ENCODE measurements around the gene CHST4. TPM values are rescaled to one million over a fixed set of nuclear protein-coding genes. Genes with fewer than 3 reads are reported as not detected.

CHST4 gene
- total RNA-seq, 4 donors from 2014 or later: not detected

DNA sequence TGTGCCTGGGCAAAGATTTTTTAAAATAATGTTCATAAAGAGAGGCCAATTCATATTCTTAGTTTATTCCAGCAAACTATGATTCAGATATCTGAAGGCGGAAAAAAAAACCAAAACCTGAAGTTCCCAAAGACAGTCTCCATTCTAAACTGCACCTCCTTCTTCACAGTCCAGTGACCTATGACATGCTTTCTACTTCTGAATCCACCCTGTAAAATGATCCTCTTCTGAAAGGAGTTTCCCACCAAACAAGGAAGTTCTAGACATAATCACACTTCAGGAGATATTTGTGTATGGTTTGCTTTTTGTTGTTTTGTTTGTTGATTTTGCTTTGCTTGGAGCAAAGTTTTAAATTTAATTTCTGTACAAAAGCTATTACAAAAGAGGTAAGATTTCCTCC lies 12.9 kb upstream of the CHST4 start:
- TF ChIP-seq POLR2A (IDR thresholded peaks at IDR 0.05): no peak
- in situ Hi-C loops (cut with MboI; ENCODE audit: low sequenced_read_pairs in 4 of 4): loop anchor here in 1 of 4 donors (25.0 kb wide), 1 partner anchor 99 kb away; no protein-coding TSS in a partner anchor

DNA sequence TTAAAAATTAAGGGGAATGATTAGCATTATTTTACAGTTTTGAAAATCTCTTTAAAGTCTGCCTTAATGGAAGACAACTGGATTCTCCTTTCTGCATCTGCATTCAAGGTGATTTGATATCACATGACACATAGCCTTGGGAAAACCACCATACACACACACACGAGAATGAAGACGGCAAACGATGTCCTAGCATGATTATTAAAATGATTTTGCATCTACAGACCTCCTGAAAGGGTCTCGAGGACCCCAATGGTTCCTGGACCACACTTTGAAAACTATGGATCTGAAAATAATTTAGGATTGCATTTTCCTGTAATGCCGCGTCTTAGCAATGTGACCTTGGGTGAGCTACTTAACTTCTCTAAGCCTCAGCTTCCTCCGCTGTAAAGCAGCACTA lies 11.8 kb upstream of the CHST4 start:
- in situ Hi-C loops (cut with MboI; ENCODE audit: low sequenced_read_pairs in 4 of 4) (loop anchor here in 1 of 4 donors (25.0 kb wide), 1 partner anchor 98 kb away; no protein-coding TSS in a partner anchor), intact Hi-C loops (cut with DNase I; ENCODE audit: low total_unique reads) (no loop called here)
- Histone ChIP-seq H3K27me3 (no peaks in the 10 kb centered on the region), H3K9me3 (no peaks in the 10 kb centered on the region), H3K36me3 (no peaks in the 10 kb centered on the region), H3K4me3 (no peak overlapping the region), H3K27ac (no peak overlapping the region), H3K4me1 (no peaks in the 10 kb centered on the region)
- DNase-seq (no peak), ATAC-seq (no peak)
- TF ChIP-seq, protein P1, sequence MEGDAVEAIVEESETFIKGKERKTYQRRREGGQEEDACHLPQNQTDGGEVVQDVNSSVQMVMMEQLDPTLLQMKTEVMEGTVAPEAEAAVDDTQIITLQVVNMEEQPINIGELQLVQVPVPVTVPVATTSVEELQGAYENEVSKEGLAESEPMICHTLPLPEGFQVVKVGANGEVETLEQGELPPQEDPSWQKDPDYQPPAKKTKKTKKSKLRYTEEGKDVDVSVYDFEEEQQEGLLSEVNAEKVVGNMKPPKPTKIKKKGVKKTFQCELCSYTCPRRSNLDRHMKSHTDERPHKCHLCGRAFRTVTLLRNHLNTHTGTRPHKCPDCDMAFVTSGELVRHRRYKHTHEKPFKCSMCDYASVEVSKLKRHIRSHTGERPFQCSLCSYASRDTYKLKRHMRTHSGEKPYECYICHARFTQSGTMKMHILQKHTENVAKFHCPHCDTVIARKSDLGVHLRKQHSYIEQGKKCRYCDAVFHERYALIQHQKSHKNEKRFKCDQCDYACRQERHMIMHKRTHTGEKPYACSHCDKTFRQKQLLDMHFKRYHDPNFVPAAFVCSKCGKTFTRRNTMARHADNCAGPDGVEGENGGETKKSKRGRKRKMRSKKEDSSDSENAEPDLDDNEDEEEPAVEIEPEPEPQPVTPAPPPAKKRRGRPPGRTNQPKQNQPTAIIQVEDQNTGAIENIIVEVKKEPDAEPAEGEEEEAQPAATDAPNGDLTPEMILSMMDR (IDR thresholded peaks at IDR 0.05 in 4 of 5, conservative IDR thresholded peaks at IDR 0.05 in 1 of 5): no peak
- no peak for TF ChIP-seq POLR2A (IDR thresholded peaks at IDR 0.05)

More for the DNA sequence above, 12.9 kb upstream of the CHST4 start:
- intact Hi-C loops (cut with DNase I; ENCODE audit: low total_unique reads): no loop called here
- DNase-seq (no peak), ATAC-seq (no peak)
- Histone ChIP-seq H3K9me3 (no peaks in the 10 kb centered on the region), H3K27me3 (no peaks in the 10 kb centered on the region), H3K4me1 (no peaks in the 10 kb centered on the region), H3K4me3 (no peak overlapping the region), H3K36me3 (no peaks in the 10 kb centered on the region), H3K27ac (no peak overlapping the region)

DNA sequence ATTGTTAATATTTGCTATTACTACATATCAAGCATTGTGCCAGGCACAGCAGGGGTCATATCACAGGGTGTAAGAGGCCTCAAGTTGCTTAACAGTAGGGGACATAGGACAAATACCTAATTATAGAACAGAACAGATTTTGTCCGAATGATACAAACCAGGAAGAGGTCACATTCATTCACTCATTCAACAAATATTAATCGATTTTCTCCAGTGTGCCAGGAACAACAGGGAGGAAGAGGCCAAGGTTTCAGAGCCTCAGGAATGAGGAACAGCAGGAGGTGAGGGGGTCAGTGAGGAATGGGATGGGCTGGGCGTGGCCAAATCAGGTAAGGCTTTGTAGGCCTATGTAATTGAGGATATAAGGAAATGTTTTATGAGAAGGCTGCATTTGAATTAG lies 11.2 kb upstream of the CHST4 start:
- no peaks in the 10 kb centered on the region for H3K4me1 ChIP-seq
- DNase-seq (no peak), ATAC-seq (no peak)
- no peak for TF ChIP-seq POLR2A (IDR thresholded peaks at IDR 0.05)
- TF ChIP-seq, protein P1 (IDR thresholded peaks at IDR 0.05 in 4 of 5, conservative IDR thresholded peaks at IDR 0.05 in 1 of 5): no peak
- H3K9me3 ChIP-seq: no peaks in the 10 kb centered on the region
- in situ Hi-C loops (cut with MboI; ENCODE audit: low sequenced_read_pairs in 4 of 4): loop anchor here in 1 of 4 donors (25.0 kb wide), 1 partner anchor 97 kb away; no protein-coding TSS in a partner anchor
- no peak overlapping the region for H3K4me3 ChIP-seq
- H3K27ac ChIP-seq: no peak overlapping the region
- no peaks in the 10 kb centered on the region for H3K36me3 ChIP-seq
- no peaks in the 10 kb centered on the region for H3K27me3 ChIP-seq
- intact Hi-C loops (cut with DNase I; ENCODE audit: low total_unique reads): no loop called here

DNA sequence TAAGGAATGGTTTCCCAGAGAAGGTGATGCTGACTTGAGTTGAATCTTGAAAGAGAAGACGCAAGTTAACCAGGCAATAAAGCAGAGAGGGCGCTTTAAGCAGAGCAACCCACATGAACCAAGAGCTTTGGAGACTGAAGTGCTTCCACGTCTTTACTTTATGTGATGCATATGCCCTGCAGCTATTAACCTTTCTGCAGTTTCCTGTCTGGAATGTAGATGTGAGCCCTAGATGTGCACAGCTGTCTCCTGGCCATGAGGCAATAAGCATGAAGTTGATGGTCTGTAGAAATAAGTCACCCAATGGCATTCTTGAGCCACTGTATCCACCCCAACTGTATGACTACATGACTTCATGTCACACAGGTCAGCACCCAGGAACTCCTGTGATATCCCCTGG lies 5.7 kb upstream of the CHST4 start:
- in situ Hi-C loops (cut with MboI; ENCODE audit: low sequenced_read_pairs in 4 of 4): loop anchor here in 1 of 4 donors (25.0 kb wide), 1 partner anchor 92 kb away; no protein-coding TSS in a partner anchor
- H3K36me3 ChIP-seq: no peaks in the 10 kb centered on the region
- H3K4me1 ChIP-seq: no peaks in the 10 kb centered on the region
- no peak overlapping the region for H3K27ac ChIP-seq
- DNase-seq (no peak), ATAC-seq (no peak)
- H3K9me3 ChIP-seq: no peaks in the 10 kb centered on the region
- intact Hi-C loops (cut with DNase I; ENCODE audit: low total_unique reads): no loop called here
- peaks cover 0 to 10% (median 7%) of the 10 kb centered on the region in 3 donors for H3K27me3 ChIP-seq
- H3K4me3 ChIP-seq: no peak overlapping the region
- TF ChIP-seq, protein P1 (IDR thresholded peaks at IDR 0.05 in 4 of 5, conservative IDR thresholded peaks at IDR 0.05 in 1 of 5): no peak
- no peak for TF ChIP-seq POLR2A (IDR thresholded peaks at IDR 0.05)

DNA sequence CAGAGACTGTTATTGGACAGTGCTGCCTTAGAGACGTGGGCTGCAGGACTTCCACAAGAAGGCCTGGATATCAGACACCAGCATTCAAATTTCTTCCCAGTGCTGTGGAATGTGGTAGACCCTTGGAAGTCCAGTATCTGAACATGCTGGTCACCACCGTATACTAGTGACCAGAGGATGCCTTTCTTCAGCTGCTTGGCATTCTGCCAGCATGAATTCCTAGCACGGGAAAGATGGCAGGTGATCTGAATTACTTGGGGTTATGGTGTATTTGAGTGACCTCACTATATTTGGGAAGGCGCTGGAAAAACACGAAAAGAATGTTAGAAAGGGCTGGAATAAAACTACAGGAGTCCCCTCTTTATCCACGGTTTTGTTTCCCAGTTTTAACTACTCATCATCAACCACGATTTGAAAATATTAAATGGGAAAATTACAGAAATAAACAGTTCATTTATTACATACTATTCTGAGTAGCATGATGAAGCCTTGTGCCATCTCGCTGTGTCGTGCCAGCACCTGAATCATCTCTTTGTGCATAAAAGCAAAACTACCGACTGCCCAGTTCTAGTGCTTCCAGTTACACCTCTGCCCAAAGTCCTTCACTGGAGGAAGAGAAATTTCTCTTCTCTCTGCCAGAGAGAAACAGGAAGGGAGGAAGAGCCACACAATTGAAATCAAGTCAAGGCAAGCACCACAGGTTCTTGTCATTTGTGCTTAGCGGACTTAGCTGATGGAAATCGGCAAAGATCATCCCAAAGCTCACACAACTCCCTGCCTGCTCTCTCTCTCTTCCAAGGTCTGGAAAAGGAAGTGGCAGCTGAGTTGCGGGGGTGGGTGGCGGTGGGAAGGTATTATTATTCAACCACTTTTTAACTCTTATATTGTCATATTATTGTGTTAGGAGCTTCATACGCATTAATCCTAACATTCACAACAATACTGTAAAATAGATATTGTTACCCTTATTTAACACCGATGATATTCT lies 1.4 kb upstream of the CHST4 start:
- peaks cover 0 to 17% (median 12%) of the 10 kb centered on the region in 3 donors for H3K27me3 ChIP-seq
- no peak for ATAC-seq
- H3K9me3 ChIP-seq: no peaks in the 10 kb centered on the region
- intact Hi-C loops (cut with DNase I; ENCODE audit: low total_unique reads): no loop called here
- no peak overlapping the region for H3K4me3 ChIP-seq
- in situ Hi-C loops (cut with MboI; ENCODE audit: low sequenced_read_pairs in 4 of 4): loop anchor here in 1 of 4 donors (25.0 kb wide), 1 partner anchor 87 kb away; no protein-coding TSS in a partner anchor
- H3K27ac ChIP-seq: no peak overlapping the region
- no peak for DNase-seq
- no peaks in the 10 kb centered on the region for H3K4me1 ChIP-seq
- TF ChIP-seq, protein P1 (IDR thresholded peaks at IDR 0.05 in 4 of 5, conservative IDR thresholded peaks at IDR 0.05 in 1 of 5): no peak
- no peak for TF ChIP-seq POLR2A (IDR thresholded peaks at IDR 0.05)
- H3K36me3 ChIP-seq: no peaks in the 10 kb centered on the region

All from gastrocnemius medialis (tissue), 4 donors.